BLaER1 (cell line): ENCODE measurements around the gene PLEKHF1.

Source experiments
- H3K27ac ChIP-seq: shearing (Covaris generic); formaldehyde crosslinking; 2 replicates; pipeline ENCODE4 v1.8.1; 2022
- H3K27me3 ChIP-seq: shearing (Covaris generic); formaldehyde crosslinking; 2 replicates; pipeline ENCODE4 v1.8.1; 2022
- H3K36me3 ChIP-seq: shearing (Covaris generic); formaldehyde crosslinking; 2 replicates; pipeline ENCODE4 v1.8.1; 2022
- H3K4me1 ChIP-seq: shearing (Covaris generic); formaldehyde crosslinking; 2 replicates; pipeline ENCODE4 v1.8.1; 2022
- H3K4me2 ChIP-seq: shearing (Covaris generic); formaldehyde crosslinking; 2 replicates; pipeline ENCODE4 v1.8.1; 2022
- H3K4me3 ChIP-seq: shearing (Covaris generic); formaldehyde crosslinking; 2 replicates; pipeline ENCODE4 v1.8.1; 2022
- H3K9ac ChIP-seq: shearing (Covaris generic); formaldehyde crosslinking; 2 replicates; pipeline ENCODE4 v1.8.1; 2022
- H3K9me3 ChIP-seq: shearing (Covaris generic); formaldehyde crosslinking; 2 replicates; pipeline ENCODE4 v1.8.1; 2022
- H4K20me1 ChIP-seq: shearing (Covaris generic); formaldehyde crosslinking; 2 replicates; pipeline ENCODE4 v1.8.1; 2022
- Cebpa-rat ChIP-seq: shearing (Covaris generic); IDR thresholded peaks from 2 replicates; pipeline ENCODE4 v1.8.1; 2022

The PLEKHF1 gene

DNA sequence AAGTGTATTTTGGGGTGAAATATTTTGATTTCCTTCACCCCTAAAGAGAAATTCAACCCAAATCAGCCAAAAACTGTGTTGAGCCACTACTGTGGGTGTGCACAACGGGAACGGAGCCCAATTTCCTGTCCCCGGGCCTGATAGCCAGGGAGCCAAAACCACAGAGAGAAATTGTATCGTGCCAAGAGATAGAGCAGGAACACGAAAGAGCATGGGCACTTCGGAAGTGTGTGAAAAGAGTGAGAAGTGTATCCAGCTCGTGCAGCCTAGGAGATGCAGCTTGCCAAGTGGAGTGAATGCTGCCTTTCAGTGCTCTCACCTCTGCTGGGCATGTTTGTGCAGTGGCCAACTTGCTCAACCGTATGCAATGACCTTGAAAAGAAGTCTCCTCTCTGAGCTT is 19.4 kb upstream of the PLEKHF1 start:
- Histone ChIP-seq H3K4me3 (no peak overlapping the region), H3K27me3 (no peaks in the 10 kb centered on the region), H3K36me3 (no peaks in the 10 kb centered on the region), H3K9me3 (no peaks in the 10 kb centered on the region), H3K4me2 (peak overlapping the region; percentile 53), H3K4me1 (peaks cover 22% of the 10 kb centered on the region), H4K20me1 (no peaks in the 10 kb centered on the region), H3K9ac (no peak overlapping the region), H3K27ac (no peak overlapping the region)
- no peak for TF ChIP-seq Cebpa-rat

DNA sequence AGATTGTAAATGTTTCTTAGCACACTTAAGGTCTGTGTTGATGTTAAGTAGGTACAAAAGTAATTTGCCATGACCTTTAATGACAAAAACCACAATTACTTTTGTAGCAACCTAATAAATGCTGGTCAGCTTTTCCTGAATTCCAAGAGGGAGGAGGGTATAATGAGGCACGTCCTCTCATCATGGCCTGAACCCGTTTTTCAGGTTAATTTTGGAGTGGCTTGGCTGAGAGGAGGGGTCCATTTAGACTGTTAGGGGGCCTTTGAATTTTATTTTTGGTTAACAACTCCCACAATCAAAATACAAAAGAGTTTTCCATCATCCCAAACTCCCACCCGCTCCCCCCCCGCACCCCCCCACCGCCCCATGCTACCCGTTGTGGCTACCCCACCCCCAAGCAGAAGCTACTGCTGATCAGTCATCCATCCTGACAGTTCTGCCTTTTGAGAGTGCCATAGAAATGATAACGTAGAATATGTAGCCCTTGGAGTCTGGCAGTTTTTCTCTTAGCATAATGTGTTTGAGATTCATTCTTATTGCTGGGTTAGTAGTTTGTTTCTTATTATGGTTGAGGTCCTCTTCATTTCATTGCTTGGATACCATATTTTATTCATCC is 14.4 kb upstream of the PLEKHF1 start:
- Histone ChIP-seq H3K4me3 (no peak overlapping the region), H4K20me1 (no peaks in the 10 kb centered on the region), H3K27ac (no peak overlapping the region), H3K36me3 (no peaks in the 10 kb centered on the region), H3K9ac (no peak overlapping the region), H3K4me2 (no peak overlapping the region), H3K9me3 (no peaks in the 10 kb centered on the region), H3K4me1 (peaks cover 8% of the 10 kb centered on the region), H3K27me3 (no peaks in the 10 kb centered on the region)
- no peak for TF ChIP-seq Cebpa-rat

DNA sequence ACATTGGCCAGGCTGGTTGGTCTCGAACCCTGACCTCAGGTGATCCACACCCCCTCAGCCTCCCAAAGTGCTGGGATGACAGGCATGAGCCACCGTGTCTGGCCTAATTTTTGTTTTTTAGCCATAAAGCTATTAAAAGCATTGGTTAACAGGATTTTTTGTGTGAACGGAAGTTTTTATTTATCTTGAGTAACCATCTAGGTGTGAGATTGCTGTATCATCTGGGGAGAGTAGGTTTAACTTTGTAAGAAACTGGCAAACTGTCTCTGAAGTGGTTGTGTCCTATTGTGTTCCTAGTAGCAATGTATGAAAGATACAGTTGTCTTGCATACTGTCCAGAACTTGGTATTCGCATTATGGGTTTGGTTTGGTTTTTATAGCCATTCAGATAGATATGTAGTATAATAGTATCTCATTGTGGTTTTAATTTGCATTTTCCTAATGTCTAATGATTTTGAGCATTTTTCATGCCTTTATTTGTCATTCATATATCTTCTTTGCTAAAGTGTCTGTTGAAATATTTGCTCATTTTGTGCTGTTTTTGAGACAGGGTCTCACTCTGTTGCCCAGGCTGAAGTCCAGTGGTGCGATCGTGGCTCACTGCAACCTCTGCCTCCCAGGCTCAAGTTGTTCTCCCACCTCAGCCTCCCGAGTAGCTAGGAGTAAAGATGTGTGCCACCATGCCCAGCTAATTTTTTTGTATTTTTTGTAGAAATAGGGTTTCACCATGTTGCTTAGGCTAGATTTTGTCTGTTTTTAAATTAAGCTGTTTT is 13.5 kb upstream of the PLEKHF1 start:
- no peak overlapping the region for H3K4me2 ChIP-seq

GRCh38 chr19:29653398-29653797 is 11.9 kb upstream of the PLEKHF1 start:
- Histone ChIP-seq H4K20me1 (no peaks in the 10 kb centered on the region), H3K9me3 (no peaks in the 10 kb centered on the region), H3K4me3 (no peak overlapping the region), H3K9ac (no peak overlapping the region), H3K4me2 (no peak overlapping the region), H3K36me3 (no peaks in the 10 kb centered on the region), H3K27me3 (no peaks in the 10 kb centered on the region), H3K27ac (no peak overlapping the region), H3K4me1 (no peaks in the 10 kb centered on the region)
- TF ChIP-seq Cebpa-rat: no peak

More for the DNA sequence above, 13.5 kb upstream of the PLEKHF1 start:
- Histone ChIP-seq H3K4me1 (no peaks in the 10 kb centered on the region), H3K9ac (no peak overlapping the region), H3K9me3 (no peaks in the 10 kb centered on the region), H3K36me3 (no peaks in the 10 kb centered on the region), H4K20me1 (no peaks in the 10 kb centered on the region), H3K27me3 (no peaks in the 10 kb centered on the region), H3K27ac (no peak overlapping the region), H3K4me3 (no peak overlapping the region)
- TF ChIP-seq Cebpa-rat: no peak

DNA sequence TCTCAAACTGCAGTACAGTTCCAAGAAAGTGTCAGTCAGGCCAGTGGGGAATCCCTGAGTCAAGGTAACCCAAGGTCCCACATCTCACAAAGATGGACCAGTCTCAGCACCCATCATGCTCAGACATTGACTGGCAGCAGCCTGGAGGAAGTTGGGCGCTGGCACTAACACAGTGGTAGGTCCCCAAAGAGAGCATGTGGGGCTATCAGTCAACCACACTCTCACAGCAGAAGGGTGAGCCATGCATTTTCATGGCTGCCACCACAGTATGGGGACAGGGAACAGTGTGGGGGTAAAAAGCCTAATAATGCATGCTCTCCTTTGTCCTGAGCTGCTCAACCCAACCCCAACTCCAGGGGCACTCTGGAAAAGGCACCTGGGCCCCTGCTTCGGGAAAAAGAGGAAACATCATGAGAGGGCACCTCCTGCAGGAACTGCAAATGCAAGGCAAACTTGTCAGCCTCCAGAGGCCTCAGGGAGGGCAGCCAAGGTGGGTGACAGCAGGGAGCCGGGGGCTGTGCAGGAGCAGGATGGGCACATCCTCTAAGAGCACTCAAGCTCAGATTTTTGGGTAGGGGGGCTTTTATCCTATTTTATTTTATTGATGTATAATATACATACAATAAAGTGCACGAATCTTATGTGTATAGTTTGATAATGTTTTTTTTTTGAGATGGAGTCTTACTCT is 9.5 kb upstream of the PLEKHF1 start:
- Histone ChIP-seq H3K27ac (no peak overlapping the region), H3K4me2 (no peak overlapping the region), H3K4me3 (no peak overlapping the region), H3K36me3 (no peaks in the 10 kb centered on the region), H3K9me3 (no peaks in the 10 kb centered on the region), H4K20me1 (no peaks in the 10 kb centered on the region), H3K4me1 (no peaks in the 10 kb centered on the region), H3K9ac (no peak overlapping the region), H3K27me3 (no peaks in the 10 kb centered on the region)
- TF ChIP-seq Cebpa-rat: no peak

DNA sequence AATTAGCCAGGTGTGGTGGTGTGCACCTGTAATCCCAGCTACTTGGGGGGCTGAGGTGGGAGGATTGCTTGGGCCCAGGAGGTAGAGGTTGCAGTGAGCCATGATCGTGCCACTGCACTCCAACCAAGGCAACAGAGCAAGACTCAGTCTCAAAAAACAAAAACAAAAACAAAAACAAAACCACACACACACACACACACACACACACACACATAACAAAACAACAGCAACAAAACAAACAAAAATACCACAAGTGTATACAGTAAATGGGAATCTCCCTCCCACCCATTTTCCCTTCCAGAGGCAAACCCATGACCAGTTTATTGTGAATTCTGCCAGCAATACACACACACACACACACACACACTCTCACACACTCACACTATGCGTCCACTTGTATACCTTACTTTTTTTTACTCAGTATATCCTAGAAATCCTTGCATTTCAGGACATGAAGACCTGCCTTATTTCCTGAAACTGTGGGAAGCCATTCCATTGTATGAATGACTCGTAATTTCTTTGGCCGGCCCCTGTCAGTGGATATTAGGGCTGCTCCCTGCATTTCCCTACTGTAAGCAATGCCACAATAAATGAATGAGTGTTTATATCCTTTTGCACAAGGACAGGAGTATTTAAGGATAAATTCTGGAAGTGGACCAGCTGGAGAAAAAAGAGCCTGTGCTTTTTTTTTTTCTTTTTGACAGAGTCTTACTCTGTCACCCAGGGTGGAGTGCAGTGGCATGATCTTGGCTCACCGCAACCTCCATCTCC is 6.9 kb upstream of the PLEKHF1 start:
- Histone ChIP-seq H3K4me3 (no peak overlapping the region), H4K20me1 (no peaks in the 10 kb centered on the region)

GRCh38 chr19:29660835-29661234 is 4.4 kb upstream of the PLEKHF1 start:
- TF ChIP-seq Cebpa-rat: no peak
- Histone ChIP-seq H3K9me3 (no peaks in the 10 kb centered on the region), H3K4me3 (no peak overlapping the region), H3K4me1 (peaks cover 15% of the 10 kb centered on the region), H3K36me3 (no peaks in the 10 kb centered on the region), H3K27ac (no peak overlapping the region), H3K27me3 (peaks cover 4% of the 10 kb centered on the region; the same call in 1 of the 2 replicates), H3K4me2 (no peak overlapping the region), H3K9ac (no peak overlapping the region), H4K20me1 (peaks cover 3% of the 10 kb centered on the region)

More for the DNA sequence above, 6.9 kb upstream of the PLEKHF1 start:
- Histone ChIP-seq H3K9me3 (no peaks in the 10 kb centered on the region), H3K36me3 (no peaks in the 10 kb centered on the region), H3K27ac (no peak overlapping the region), H3K9ac (no peak overlapping the region), H3K4me1 (no peaks in the 10 kb centered on the region), H3K27me3 (no peaks in the 10 kb centered on the region), H3K4me2 (no peak overlapping the region)
- TF ChIP-seq Cebpa-rat: no peak

DNA sequence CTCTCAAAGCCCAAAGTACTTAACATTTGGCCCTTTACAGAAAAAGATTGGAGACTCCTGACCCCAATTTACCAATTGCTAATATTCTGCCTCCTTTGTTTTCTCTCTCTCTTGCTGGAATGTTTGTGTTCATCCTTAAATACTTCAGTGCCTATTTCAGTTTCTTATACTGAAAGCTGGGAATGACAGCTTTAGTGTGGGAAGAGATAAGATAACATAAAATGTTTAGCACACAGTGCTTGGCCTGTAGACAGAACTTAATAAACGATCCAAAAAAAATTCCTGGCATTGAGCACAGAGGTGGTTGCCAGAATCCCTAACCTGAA is 3.0 kb upstream of the PLEKHF1 start:
- Histone ChIP-seq H3K4me2 (no peak overlapping the region), H3K9ac (no peak overlapping the region), H3K27ac (no peak overlapping the region), H3K27me3 (peaks cover 8% of the 10 kb centered on the region; the same call in 1 of the 2 replicates), H3K4me1 (peaks cover 29% of the 10 kb centered on the region), H4K20me1 (peaks cover 16% of the 10 kb centered on the region), H3K4me3 (no peak overlapping the region), H3K9me3 (no peaks in the 10 kb centered on the region), H3K36me3 (no peaks in the 10 kb centered on the region)
- TF ChIP-seq Cebpa-rat: no peak

DNA sequence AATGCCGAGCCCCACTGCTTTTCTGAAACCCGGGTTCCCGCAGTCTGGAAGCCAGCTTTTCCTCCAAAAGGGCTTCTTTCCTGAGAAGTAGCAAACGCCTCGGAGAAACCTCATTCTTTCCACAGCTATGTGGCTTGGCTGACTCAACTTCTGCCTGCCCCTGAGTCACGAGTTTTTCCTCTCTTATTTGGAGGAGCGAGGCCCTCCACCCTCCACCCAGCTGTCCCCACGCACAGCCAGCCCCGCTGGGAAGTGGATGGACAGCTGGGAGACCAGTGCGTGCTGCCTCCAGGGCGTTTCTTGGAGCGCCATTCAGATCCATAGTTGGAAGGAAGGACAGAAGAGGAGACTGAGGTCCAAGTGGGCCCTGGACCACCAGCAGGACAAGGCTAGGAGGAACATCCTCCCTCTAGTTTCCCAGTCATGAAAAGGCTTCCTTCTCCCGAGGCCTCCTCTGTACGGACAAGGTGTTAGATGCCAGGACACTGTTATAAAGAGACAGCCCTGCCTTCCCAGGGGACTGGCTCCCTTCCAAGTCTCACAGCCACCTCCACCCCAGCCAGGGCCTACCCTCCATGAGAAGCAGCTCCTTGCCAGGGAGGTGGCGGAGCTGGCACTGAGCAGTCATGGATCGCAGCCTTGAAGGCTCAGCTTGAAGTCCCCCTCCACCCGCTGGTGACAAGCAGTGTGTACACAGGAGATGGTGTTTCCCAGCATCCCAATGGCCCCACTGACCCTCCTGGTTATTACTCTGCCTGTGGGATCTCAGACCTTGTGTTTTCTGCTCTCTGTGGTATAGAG is 2.5 kb upstream of the PLEKHF1 start:
- peaks cover 8% of the 10 kb centered on the region; the same call in 1 of the 2 replicates for H3K27me3 ChIP-seq
- H3K9me3 ChIP-seq: no peaks in the 10 kb centered on the region
- peaks cover 22% of the 10 kb centered on the region for H4K20me1 ChIP-seq
- H3K4me2 ChIP-seq: no peak overlapping the region
- H3K4me1 ChIP-seq: peaks cover 35% of the 10 kb centered on the region
- no peak for TF ChIP-seq Cebpa-rat
- H3K36me3 ChIP-seq: no peaks in the 10 kb centered on the region
- H3K27ac ChIP-seq: no peak overlapping the region
- H3K9ac ChIP-seq: no peak overlapping the region
- H3K4me3 ChIP-seq: no peak overlapping the region
